ENCODE results near the gene AHCY.
"Not testable (repeated sequence)": the region's sequence is repeated elsewhere in the genome, so short reads cannot be mapped to it uniquely, and the experiment has no call there.

Gene AHCY

DNA sequence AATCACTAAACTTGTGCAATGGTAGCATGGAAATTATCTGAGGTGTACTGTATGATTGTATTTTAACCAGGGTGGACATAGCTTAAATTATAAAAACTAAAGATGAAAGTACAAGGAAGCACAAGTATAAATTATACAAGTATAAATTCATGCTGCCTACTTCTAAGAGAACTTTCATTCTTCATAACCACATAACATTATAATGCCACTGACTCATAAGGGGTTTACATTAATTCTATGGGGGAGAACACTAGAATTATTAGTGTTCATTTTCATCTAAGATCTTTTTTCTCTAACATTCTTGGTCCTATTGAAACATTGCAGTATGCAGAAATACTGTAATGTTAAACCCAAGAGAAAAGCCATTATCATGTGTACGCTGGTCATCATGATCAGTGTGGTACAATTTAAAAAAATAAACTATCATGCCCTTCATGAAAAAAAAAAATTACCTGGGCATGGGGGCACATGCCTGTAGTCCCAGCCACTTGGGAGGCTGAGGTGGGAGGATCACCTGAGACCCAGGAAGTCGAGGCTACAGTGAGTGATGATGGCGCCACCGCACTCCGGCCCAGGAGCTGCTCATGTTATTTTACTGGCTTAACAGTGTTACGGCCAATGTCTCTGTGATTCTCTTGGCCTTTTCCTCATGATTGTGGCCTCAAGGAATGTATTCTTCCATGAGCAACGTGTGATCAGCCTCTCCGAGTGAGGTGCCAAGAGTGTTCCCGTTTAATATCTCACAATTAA lies 25.9 kb upstream of the AHCY start:
- no peaks in the 10 kb centered on the region for H3K9me3 ChIP-seq
- no peak for TF ChIP-seq CTCF (IDR thresholded peaks at IDR 0.05)
- intact Hi-C loops (cut with DNase I; ENCODE audit: low total_unique reads) = no loop called here
- DNase-seq = no peak
- no peak overlapping the region for H3K4me3 ChIP-seq
- H3K36me3 ChIP-seq = no peaks in the 10 kb centered on the region
- no peaks in the 10 kb centered on the region for H3K4me1 ChIP-seq
- H3K27me3 ChIP-seq = peaks cover 0 to 3% of the 10 kb centered on the region in 2 donors
- H3K27ac ChIP-seq = no peak overlapping the region

GRCh38 chr20:34328207-34328606 lies 25.1 kb upstream of the AHCY start:
- H3K36me3 ChIP-seq; H3K9me3 ChIP-seq; DNase-seq; intact Hi-C loops (cut with DNase I; ENCODE audit: low total_unique reads); H3K4me1 ChIP-seq; H3K27me3 ChIP-seq; H3K27ac ChIP-seq; H3K4me3 ChIP-seq: not testable (repeated sequence)

GRCh38 chr20:34324541-34324940 lies 21.4 kb upstream of the AHCY start:
- no peak overlapping the region for H3K4me3 ChIP-seq
- intact Hi-C loops (cut with DNase I; ENCODE audit: low total_unique reads) = no loop called here
- H3K27ac ChIP-seq = no peak overlapping the region
- no peaks in the 10 kb centered on the region for H3K36me3 ChIP-seq
- no peaks in the 10 kb centered on the region for H3K4me1 ChIP-seq
- DNase-seq = no peak
- peaks cover 0 to 18% of the 10 kb centered on the region in 2 donors for H3K27me3 ChIP-seq
- no peaks in the 10 kb centered on the region for H3K9me3 ChIP-seq
- TF ChIP-seq CTCF (IDR thresholded peaks at IDR 0.05) = no peak

GRCh38 chr20:34322267-34323105 lies 19.3 kb upstream of the AHCY start:
- intact Hi-C loops (cut with DNase I; ENCODE audit: low total_unique reads) = no loop called here
- peaks cover 0 to 18% of the 10 kb centered on the region in 2 donors for H3K27me3 ChIP-seq
- no peak for TF ChIP-seq CTCF (IDR thresholded peaks at IDR 0.05)
- DNase-seq = no peak
- no peak overlapping the region for H3K27ac ChIP-seq
- no peaks in the 10 kb centered on the region for H3K9me3 ChIP-seq
- H3K36me3 ChIP-seq = no peaks in the 10 kb centered on the region
- no peak overlapping the region for H3K4me3 ChIP-seq
- H3K4me1 ChIP-seq = no peaks in the 10 kb centered on the region

DNA sequence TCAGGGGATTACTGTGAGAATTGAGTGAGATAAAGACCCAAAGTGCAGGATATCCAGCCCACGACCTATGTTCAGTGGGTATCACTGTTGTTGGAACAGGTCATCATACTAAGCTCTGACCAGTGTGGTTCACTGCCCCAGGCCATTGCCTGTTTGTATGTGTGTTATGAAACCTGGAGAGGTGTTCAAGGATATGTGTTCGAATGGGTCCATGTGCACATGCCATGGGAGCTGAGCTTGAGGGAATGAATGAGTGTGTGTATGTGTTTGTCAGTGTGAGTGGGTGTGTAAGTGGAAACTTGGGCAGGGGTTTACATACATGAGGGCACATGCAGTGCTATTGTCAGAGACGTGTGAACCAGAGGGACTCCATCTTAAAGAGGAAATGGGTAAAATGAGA lies 17.7 kb upstream of the AHCY start:
- H3K36me3 ChIP-seq = no peaks in the 10 kb centered on the region
- H3K9me3 ChIP-seq = no peaks in the 10 kb centered on the region
- TF ChIP-seq CTCF (IDR thresholded peaks at IDR 0.05) = no peak
- intact Hi-C loops (cut with DNase I; ENCODE audit: low total_unique reads) = no loop called here
- H3K4me1 ChIP-seq = no peaks in the 10 kb centered on the region
- H3K4me3 ChIP-seq = no peak overlapping the region
- DNase-seq = no peak
- no peak overlapping the region for H3K27ac ChIP-seq
- peaks cover 0 to 16% of the 10 kb centered on the region in 2 donors for H3K27me3 ChIP-seq

Measured in tibial artery (tissue), 4 donors.